Measurements from ENCODE around the gene SELENBP1.

- TF ChIP-seq POLR2AphosphoS5 (IDR thresholded peaks at IDR 0.05; ENCODE audit: borderline replicate concordance, low read depth, low read length) = no peak; the same call in 1 of the 2 replicates
- TF ChIP-seq EZH2 (IDR thresholded peaks at IDR 0.05) = no peak
- no peak for TF ChIP-seq FOXP2 (optimal IDR thresholded peaks at IDR 0.05; ENCODE audit: control extremely low read depth, extremely low read length, insufficient read depth)
These were observed 31.4 kb downstream of the SELENBP1 start for GRCh38 chr1:151340870-151341754.

Data from SK-N-MC (cell line).